ENCODE measurements around the gene MOAP1.

- TF ChIP-seq POLR2A (IDR thresholded peaks at IDR 0.05) (no peak), CTCF (IDR thresholded peaks at IDR 0.05) (no peak)
Observed at GRCh38 chr14:93184391-93185348, at the start of gene MOAP1, which contains the start of gene LYSET.
